Renal pelvis (tissue), 12 donors: ENCODE results near the gene TSR3. TPM values are rescaled to one million over a fixed set of nuclear protein-coding genes. Genes with fewer than 3 reads are reported as not detected.

Experiments
- DNase-seq: peaks from one replicate; pipeline ENCODE4 v3.0.0-alpha.2; 2013
- long read RNA-seq, 16 experiments: transcript quantifications; one replicate each; lab custom pipeline, GENCODE V29; 2026
- polyA plus RNA-seq, 3 donors: library from polyadenylated mRNA; unstranded; fragments of 120-200 nt; gene quantifications; one replicate each; pipeline ENCODE4 v1.2.1, GENCODE V29; 2013; ENCODE audit not compliant: insufficient read length in 3 of 3

Gene TSR3
- polyA plus RNA-seq = 10 to 100 TPM; 49.9 to 66.4 (median 61.6) TPM
- long read RNA-seq, donor 1, transcript TSR3-201 (6 exons, 1,243 nt) = major isoform, 44 of 59 reads
- long read RNA-seq, donor 1, partial matches to known transcripts = 15 of 59 reads
- long read RNA-seq, donor 1, other reads (novel, unspliced or antisense) = 0 of 59 reads
- long read RNA-seq, donor 2, transcript TSR3-201 (6 exons, 1,243 nt) = major isoform, 53 of 53 reads
- long read RNA-seq, donor 2, partial matches to known transcripts = 0 of 53 reads
- long read RNA-seq, donor 2, other reads (novel, unspliced or antisense) = 0 of 53 reads
- long read RNA-seq, donor 3, transcript TSR3-201 (6 exons, 1,243 nt) = major isoform, 35 of 35 reads
- long read RNA-seq, donor 3, partial matches to known transcripts = 0 of 35 reads
- long read RNA-seq, donor 3, other reads (novel, unspliced or antisense) = 0 of 35 reads
- long read RNA-seq, donor 4, transcript TSR3-201 (6 exons, 1,243 nt) = major isoform, 39 of 39 reads
- long read RNA-seq, donor 4, partial matches to known transcripts = 0 of 39 reads
- long read RNA-seq, donor 4, other reads (novel, unspliced or antisense) = 0 of 39 reads
- long read RNA-seq, donor 5, transcript TSR3-201 (6 exons, 1,243 nt) = major isoform, 29 of 29 reads
- long read RNA-seq, donor 5, partial matches to known transcripts = 0 of 29 reads
- long read RNA-seq, donor 5, other reads (novel, unspliced or antisense) = 0 of 29 reads
- long read RNA-seq, donor 6, transcript TSR3-201 (6 exons, 1,243 nt) = major isoform, 40 of 40 reads
- long read RNA-seq, donor 6, partial matches to known transcripts = 0 of 40 reads
- long read RNA-seq, donor 6, other reads (novel, unspliced or antisense) = 0 of 40 reads
- long read RNA-seq, donor 7, transcript TSR3-201 (6 exons, 1,243 nt) = major isoform, 51 of 51 reads
- long read RNA-seq, donor 7, partial matches to known transcripts = 0 of 51 reads
- long read RNA-seq, donor 7, other reads (novel, unspliced or antisense) = 0 of 51 reads
- long read RNA-seq, donor 8, transcript TSR3-201 (6 exons, 1,243 nt) = major isoform, 14 of 14 reads
- long read RNA-seq, donor 8, partial matches to known transcripts = 0 of 14 reads
- long read RNA-seq, donor 8, other reads (novel, unspliced or antisense) = 0 of 14 reads
- long read RNA-seq, donor 9, transcript TSR3-201 (6 exons, 1,243 nt) = major isoform, 56 of 62 reads
- long read RNA-seq, donor 9, partial matches to known transcripts = 6 of 62 reads
- long read RNA-seq, donor 9, other reads (novel, unspliced or antisense) = 0 of 62 reads
- long read RNA-seq, donor 10, transcript TSR3-201 (6 exons, 1,243 nt) = major isoform, 34 of 34 reads
- long read RNA-seq, donor 10, partial matches to known transcripts = 0 of 34 reads
- long read RNA-seq, donor 10, other reads (novel, unspliced or antisense) = 0 of 34 reads
- long read RNA-seq, donor 11, transcript TSR3-201 (6 exons, 1,243 nt) = major isoform, 29 of 29 reads
- long read RNA-seq, donor 11, partial matches to known transcripts = 0 of 29 reads
- long read RNA-seq, donor 11, other reads (novel, unspliced or antisense) = 0 of 29 reads
- long read RNA-seq, donor 12, transcript TSR3-201 (6 exons, 1,243 nt) = major isoform, 46 of 46 reads
- long read RNA-seq, donor 12, partial matches to known transcripts = 0 of 46 reads
- long read RNA-seq, donor 12, other reads (novel, unspliced or antisense) = 0 of 46 reads
- long read RNA-seq, donor 13, transcript TSR3-201 (6 exons, 1,243 nt) = major isoform, 18 of 18 reads
- long read RNA-seq, donor 13, partial matches to known transcripts = 0 of 18 reads
- long read RNA-seq, donor 13, other reads (novel, unspliced or antisense) = 0 of 18 reads
- long read RNA-seq, donor 14 = 0 reads
- long read RNA-seq, donor 15 = 0 reads
- long read RNA-seq, donor 16, transcript TSR3-201 (6 exons, 1,243 nt) = major isoform, 52 of 52 reads
- long read RNA-seq, donor 16, partial matches to known transcripts = 0 of 52 reads
- long read RNA-seq, donor 16, other reads (novel, unspliced or antisense) = 0 of 52 reads

- peak; percentile 83 for DNase-seq
Measured at GRCh38 chr16:1351582-1352362, at the start of gene TSR3, which contains the start of gene GNPTG. TSR3 (minus strand) TSS chr16:1351878; CDS start chr16:1351804, 74 bp downstream. GNPTG (plus strand) TSS chr16:1351931; CDS start chr16:1351966, 35 bp downstream.

GRCh38 chr16:1401061-1401757 is 49.5 kb upstream of the TSR3 start:
- no peak for DNase-seq

- no peak for DNase-seq
Measured at GRCh38 chr16:1398826-1399581, 47.3 kb upstream of the TSR3 start.

- no peak for DNase-seq
Measured at GRCh38 chr16:1398351-1398750, 46.7 kb upstream of the TSR3 start.

- DNase-seq = no peak
Measured at GRCh38 chr16:1397779-1398178, 46.1 kb upstream of the TSR3 start.

GRCh38 chr16:1395444-1396031 is 43.9 kb upstream of the TSR3 start:
- no peak for DNase-seq

GRCh38 chr16:1394367-1394951 is 42.8 kb upstream of the TSR3 start:
- DNase-seq = no peak

- no peak for DNase-seq
Measured at GRCh38 chr16:1393613-1394176, 42.0 kb upstream of the TSR3 start.

GRCh38 chr16:1392826-1393225 is 41.1 kb upstream of the TSR3 start:
- DNase-seq = no peak

- DNase-seq = no peak
Measured at GRCh38 chr16:1390239-1390779, 38.6 kb upstream of the TSR3 start.

- DNase-seq = no peak
Measured at GRCh38 chr16:1389762-1390161, 38.1 kb upstream of the TSR3 start.

- DNase-seq = no peak
Measured at GRCh38 chr16:1387331-1387730, 35.7 kb upstream of the TSR3 start.

- DNase-seq = no peak
Measured at GRCh38 chr16:1385232-1385631, 33.6 kb upstream of the TSR3 start.

- no peak for DNase-seq
Measured at GRCh38 chr16:1383556-1383955, 31.9 kb upstream of the TSR3 start.

- DNase-seq = no peak
Measured at GRCh38 chr16:1381612-1382406, 30.1 kb upstream of the TSR3 start.

GRCh38 chr16:1380195-1380594 is 28.5 kb upstream of the TSR3 start:
- no peak for DNase-seq
